ENCODE measurements around the gene TBKBP1. TPM values are rescaled to one million over a fixed set of nuclear protein-coding genes. Genes with fewer than 3 reads are reported as not detected.

Gene TBKBP1
- total and polyA plus RNA-seq, 4 donors = 0.25 to 2.0 (median 1.5) TPM

DNA sequence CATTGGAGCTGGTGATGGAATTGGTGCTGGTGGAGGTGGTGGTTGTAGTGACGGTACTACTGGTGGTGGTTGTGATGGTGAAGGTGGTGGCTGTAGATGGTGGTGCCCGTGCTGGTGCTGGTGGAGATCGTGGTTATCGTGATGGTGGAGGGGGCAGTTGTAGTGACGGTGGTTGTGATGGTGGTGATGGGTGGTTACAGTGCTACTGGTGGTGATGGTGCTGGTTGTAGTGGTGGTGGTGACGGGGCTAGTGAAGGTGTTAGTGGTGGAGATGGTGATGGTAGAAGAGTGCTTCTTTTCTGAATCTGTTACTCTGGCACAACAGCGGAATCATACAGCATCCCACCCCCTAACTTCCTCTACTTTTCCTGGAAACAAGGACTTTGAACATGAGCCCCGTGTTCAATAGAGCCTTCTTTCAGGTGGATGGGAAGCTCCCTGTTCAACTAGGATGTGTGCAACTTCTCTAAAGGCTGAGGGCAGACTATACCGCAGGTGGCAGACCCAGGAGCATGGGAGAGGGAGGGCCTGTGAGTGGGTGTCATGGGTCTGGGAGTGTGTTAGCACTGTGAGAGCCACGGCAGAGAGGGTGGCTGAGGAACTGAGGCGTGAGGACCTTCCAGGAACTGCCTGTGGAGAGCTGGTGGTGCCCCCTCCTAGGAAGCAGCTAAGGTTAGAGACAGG, 47.3 kb downstream of the TBKBP1 start:
- H3K4me3 ChIP-seq (ENCODE audit: low read depth in 1 of 3, low read length in 3 of 3) = no peak overlapping the region
- no peaks in the 10 kb centered on the region for H3K4me1 ChIP-seq (ENCODE audit: control insufficient read depth in 4 of 4, insufficient read depth in 4 of 4, low read length in 3 of 4)
- no peak for DNase-seq (ENCODE audit: low spot score)
- WGBS = 69% methylated on average over 11 of the region's 11 CpGs
- no peak overlapping the region for H3K9ac ChIP-seq (ENCODE audit: low read depth in 1 of 2, low read length in 2 of 2)
- peaks cover 2 to 5% (median 3%) of the 10 kb centered on the region in 4 donors for H3K27me3 ChIP-seq (ENCODE audit: control insufficient read depth in 4 of 4, insufficient read depth in 4 of 4, low read length in 3 of 4)
- H3K9me3 ChIP-seq (ENCODE audit: control insufficient read depth in 4 of 4, low read length in 3 of 4) = no peaks in the 10 kb centered on the region
- H3K27ac ChIP-seq (ENCODE audit: low read depth in 1 of 2, low read length in 2 of 2) = no peak overlapping the region
- TF ChIP-seq EGR1 (IDR thresholded peaks at IDR 0.05; ENCODE audit: low read depth in 2 of 2) = no peak
- no peak for TF ChIP-seq FOXA1 (IDR thresholded peaks at IDR 0.05)
- no peak for TF ChIP-seq RAD21 (IDR thresholded peaks at IDR 0.05)
- TF ChIP-seq, protein P1, sequence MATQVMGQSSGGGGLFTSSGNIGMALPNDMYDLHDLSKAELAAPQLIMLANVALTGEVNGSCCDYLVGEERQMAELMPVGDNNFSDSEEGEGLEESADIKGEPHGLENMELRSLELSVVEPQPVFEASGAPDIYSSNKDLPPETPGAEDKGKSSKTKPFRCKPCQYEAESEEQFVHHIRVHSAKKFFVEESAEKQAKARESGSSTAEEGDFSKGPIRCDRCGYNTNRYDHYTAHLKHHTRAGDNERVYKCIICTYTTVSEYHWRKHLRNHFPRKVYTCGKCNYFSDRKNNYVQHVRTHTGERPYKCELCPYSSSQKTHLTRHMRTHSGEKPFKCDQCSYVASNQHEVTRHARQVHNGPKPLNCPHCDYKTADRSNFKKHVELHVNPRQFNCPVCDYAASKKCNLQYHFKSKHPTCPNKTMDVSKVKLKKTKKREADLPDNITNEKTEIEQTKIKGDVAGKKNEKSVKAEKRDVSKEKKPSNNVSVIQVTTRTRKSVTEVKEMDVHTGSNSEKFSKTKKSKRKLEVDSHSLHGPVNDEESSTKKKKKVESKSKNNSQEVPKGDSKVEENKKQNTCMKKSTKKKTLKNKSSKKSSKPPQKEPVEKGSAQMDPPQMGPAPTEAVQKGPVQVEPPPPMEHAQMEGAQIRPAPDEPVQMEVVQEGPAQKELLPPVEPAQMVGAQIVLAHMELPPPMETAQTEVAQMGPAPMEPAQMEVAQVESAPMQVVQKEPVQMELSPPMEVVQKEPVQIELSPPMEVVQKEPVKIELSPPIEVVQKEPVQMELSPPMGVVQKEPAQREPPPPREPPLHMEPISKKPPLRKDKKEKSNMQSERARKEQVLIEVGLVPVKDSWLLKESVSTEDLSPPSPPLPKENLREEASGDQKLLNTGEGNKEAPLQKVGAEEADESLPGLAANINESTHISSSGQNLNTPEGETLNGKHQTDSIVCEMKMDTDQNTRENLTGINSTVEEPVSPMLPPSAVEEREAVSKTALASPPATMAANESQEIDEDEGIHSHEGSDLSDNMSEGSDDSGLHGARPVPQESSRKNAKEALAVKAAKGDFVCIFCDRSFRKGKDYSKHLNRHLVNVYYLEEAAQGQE (IDR thresholded peaks at IDR 0.05) = no peak
- TF ChIP-seq, protein P2, sequence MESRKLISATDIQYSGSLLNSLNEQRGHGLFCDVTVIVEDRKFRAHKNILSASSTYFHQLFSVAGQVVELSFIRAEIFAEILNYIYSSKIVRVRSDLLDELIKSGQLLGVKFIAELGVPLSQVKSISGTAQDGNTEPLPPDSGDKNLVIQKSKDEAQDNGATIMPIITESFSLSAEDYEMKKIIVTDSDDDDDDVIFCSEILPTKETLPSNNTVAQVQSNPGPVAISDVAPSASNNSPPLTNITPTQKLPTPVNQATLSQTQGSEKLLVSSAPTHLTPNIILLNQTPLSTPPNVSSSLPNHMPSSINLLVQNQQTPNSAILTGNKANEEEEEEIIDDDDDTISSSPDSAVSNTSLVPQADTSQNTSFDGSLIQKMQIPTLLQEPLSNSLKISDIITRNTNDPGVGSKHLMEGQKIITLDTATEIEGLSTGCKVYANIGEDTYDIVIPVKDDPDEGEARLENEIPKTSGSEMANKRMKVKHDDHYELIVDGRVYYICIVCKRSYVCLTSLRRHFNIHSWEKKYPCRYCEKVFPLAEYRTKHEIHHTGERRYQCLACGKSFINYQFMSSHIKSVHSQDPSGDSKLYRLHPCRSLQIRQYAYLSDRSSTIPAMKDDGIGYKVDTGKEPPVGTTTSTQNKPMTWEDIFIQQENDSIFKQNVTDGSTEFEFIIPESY (IDR thresholded peaks at IDR 0.05) = no peak
- TF ChIP-seq FOXA2 (IDR thresholded peaks at IDR 0.05) = no peak
- no peak for TF ChIP-seq HNF4G (IDR thresholded peaks at IDR 0.05)
- TF ChIP-seq HNF4A (conservative IDR thresholded peaks at IDR 0.05) = no peak
- TF ChIP-seq, protein P3, sequence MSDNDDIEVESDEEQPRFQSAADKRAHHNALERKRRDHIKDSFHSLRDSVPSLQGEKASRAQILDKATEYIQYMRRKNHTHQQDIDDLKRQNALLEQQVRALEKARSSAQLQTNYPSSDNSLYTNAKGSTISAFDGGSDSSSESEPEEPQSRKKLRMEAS (IDR thresholded peaks at IDR 0.05) = no peak
- TF ChIP-seq, protein P4, sequence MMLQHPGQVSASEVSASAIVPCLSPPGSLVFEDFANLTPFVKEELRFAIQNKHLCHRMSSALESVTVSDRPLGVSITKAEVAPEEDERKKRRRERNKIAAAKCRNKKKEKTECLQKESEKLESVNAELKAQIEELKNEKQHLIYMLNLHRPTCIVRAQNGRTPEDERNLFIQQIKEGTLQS (IDR thresholded peaks at IDR 0.05) = no peak
- TF ChIP-seq RXRA (IDR thresholded peaks at IDR 0.05) = no peak
- no peak for TF ChIP-seq JUND (IDR thresholded peaks at IDR 0.05)
- no peaks in the 10 kb centered on the region for H3K36me3 ChIP-seq (ENCODE audit: control insufficient read depth in 4 of 4, insufficient read depth in 3 of 4, low read depth in 1 of 4, low read length in 3 of 4)

DNA sequence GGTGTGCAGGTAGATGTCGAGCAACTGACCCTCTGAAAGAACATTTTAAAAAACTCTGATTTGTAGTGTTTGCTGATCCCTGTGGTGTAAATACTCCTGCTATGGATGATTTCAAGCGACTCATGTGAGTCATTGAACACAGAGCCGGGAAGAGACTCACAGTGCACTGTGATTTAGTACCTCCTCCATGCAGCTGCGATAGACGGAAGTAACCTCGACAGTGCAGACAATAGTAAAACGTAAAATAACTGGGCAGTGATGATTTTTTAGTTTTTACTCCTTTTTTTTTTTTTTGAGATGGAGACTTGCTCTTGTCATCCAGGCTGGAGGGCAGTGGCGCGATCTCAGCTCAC, 47.8 kb downstream of the TBKBP1 start:
- Histone ChIP-seq H3K27ac (ENCODE audit: low read depth in 1 of 2, low read length in 2 of 2) (no peak overlapping the region), H3K27me3 (ENCODE audit: control insufficient read depth in 4 of 4, insufficient read depth in 4 of 4, low read length in 3 of 4) (peaks cover 2 to 5% (median 3%) of the 10 kb centered on the region in 4 donors), H3K36me3 (ENCODE audit: control insufficient read depth in 4 of 4, insufficient read depth in 3 of 4, low read depth in 1 of 4, low read length in 3 of 4) (no peaks in the 10 kb centered on the region), H3K4me3 (ENCODE audit: low read depth in 1 of 3, low read length in 3 of 3) (no peak overlapping the region), H3K9ac (ENCODE audit: low read depth in 1 of 2, low read length in 2 of 2) (no peak overlapping the region), H3K9me3 (ENCODE audit: control insufficient read depth in 4 of 4, low read length in 3 of 4) (no peaks in the 10 kb centered on the region), H3K4me1 (ENCODE audit: control insufficient read depth in 4 of 4, insufficient read depth in 4 of 4, low read length in 3 of 4) (no peaks in the 10 kb centered on the region)
- TF ChIP-seq, protein P2 (IDR thresholded peaks at IDR 0.05) = no peak
- no peak for TF ChIP-seq RAD21 (IDR thresholded peaks at IDR 0.05)
- no peak for TF ChIP-seq FOXA1 (IDR thresholded peaks at IDR 0.05)
- TF ChIP-seq YY1 (IDR thresholded peaks at IDR 0.05) = no peak
- no peak for TF ChIP-seq SP1 (IDR thresholded peaks at IDR 0.05)
- TF ChIP-seq, protein P1 (IDR thresholded peaks at IDR 0.05) = no peak
- TF ChIP-seq NR2F2 (IDR thresholded peaks at IDR 0.05) = no peak
- no peak for TF ChIP-seq HNF4G (IDR thresholded peaks at IDR 0.05)
- TF ChIP-seq RXRA (IDR thresholded peaks at IDR 0.05) = no peak
- no peak for TF ChIP-seq HNF4A (conservative IDR thresholded peaks at IDR 0.05)
- no peak for TF ChIP-seq JUND (IDR thresholded peaks at IDR 0.05)
- no peak for TF ChIP-seq EGR1 (IDR thresholded peaks at IDR 0.05; ENCODE audit: low read depth in 2 of 2)
- TF ChIP-seq, protein P5, sequence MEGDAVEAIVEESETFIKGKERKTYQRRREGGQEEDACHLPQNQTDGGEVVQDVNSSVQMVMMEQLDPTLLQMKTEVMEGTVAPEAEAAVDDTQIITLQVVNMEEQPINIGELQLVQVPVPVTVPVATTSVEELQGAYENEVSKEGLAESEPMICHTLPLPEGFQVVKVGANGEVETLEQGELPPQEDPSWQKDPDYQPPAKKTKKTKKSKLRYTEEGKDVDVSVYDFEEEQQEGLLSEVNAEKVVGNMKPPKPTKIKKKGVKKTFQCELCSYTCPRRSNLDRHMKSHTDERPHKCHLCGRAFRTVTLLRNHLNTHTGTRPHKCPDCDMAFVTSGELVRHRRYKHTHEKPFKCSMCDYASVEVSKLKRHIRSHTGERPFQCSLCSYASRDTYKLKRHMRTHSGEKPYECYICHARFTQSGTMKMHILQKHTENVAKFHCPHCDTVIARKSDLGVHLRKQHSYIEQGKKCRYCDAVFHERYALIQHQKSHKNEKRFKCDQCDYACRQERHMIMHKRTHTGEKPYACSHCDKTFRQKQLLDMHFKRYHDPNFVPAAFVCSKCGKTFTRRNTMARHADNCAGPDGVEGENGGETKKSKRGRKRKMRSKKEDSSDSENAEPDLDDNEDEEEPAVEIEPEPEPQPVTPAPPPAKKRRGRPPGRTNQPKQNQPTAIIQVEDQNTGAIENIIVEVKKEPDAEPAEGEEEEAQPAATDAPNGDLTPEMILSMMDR (IDR thresholded peaks at IDR 0.05; ENCODE audit: low read depth, low read length, missing input control) = no peak
- TF ChIP-seq, protein P4 (IDR thresholded peaks at IDR 0.05) = no peak
- no peak for DNase-seq (ENCODE audit: low spot score)
- WGBS = 83% methylated on average over 9 of the region's 9 CpGs
